MV-4-11 (cell line): ENCODE data around the gene SRGAP3.
"Not testable (repeated sequence)": the region's sequence is repeated elsewhere in the genome, so short reads cannot be mapped to it uniquely, and the experiment has no call there.

Experiments used
- DNase-seq: peaks from one replicate; lab custom pipeline; 2025; lab: John Stamatoyannopoulos, UW

The SRGAP3 gene

GRCh38 chr3:9249273-9250192 lies at the start of gene SRGAP3:
Gene SRGAP3 (minus strand): TSS chr3:9249646. CDS start chr3:9248951, 695 bp downstream.
- peak; percentile 97 for DNase-seq

DNA sequence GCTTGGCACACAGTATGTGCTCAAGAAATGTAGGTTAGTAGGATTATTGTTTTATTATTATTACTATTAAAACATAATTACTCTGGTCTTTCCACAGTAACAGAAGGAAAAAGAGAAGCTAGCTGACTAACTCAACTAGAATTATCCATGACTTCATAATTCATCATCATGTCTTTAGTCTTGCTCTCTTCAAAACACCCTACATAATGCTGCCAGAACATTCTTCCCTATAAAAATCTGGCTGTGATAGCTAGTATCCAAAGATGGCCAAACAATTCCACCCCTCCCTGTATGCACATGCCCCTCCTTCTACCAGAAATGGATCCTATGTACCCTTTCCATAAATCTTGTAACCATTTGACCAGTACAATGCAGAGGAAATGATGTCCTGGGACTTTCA lies 48.8 kb upstream of the SRGAP3 start:
- no peak for DNase-seq

- DNase-seq, result no peak
Observed at GRCh38 chr3:9296241-9296640, 46.8 kb upstream of the SRGAP3 start.

- DNase-seq, result peak; percentile 26
Observed at GRCh38 chr3:9295007-9295406, 45.6 kb upstream of the SRGAP3 start.

DNA sequence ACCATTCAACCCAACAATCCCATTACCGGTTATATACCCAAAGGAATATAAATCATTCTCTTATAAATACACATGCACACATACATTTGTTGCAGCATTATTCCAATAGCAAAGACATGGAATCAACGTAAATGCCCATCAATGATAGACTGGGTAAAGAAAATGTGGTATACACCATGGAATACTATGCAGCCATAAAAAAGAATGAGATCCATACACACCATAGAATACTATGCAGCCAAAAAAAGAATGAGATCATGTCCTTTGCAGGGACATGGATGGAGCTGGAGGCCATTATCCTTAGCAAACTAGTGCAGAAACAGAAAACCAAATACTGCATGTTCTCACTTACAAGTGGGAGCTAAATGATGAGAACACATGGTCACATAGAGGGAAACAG lies 44.5 kb upstream of the SRGAP3 start:
- DNase-seq, result not testable (repeated sequence)

GRCh38 chr3:9293076-9293475 lies 43.6 kb upstream of the SRGAP3 start:
- no peak for DNase-seq

DNA sequence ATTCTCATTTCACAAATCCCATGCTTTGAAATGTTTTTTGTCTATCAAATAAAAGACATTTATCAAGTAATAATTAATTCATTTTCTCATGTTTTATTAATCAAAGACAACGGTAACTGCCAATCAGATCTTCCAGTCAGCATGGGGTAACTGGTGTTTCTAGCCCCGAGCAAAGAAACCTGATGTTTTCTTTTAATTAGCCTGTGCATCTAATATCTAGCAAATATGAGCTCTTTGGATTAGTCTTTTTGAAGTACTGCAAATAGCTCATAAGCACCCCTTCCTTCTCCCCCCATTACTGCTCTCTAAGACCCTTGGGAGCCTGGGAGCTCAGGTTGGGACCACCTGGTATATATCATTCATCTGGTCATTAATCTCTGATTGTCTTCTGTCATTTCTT lies 43.1 kb upstream of the SRGAP3 start:
- DNase-seq, result no peak

GRCh38 chr3:9291821-9292410 lies 42.5 kb upstream of the SRGAP3 start:
- no peak for DNase-seq

GRCh38 chr3:9290566-9290965 lies 41.1 kb upstream of the SRGAP3 start:
- no peak for DNase-seq

- not testable (repeated sequence) for DNase-seq
Observed at GRCh38 chr3:9281533-9281932, 32.1 kb upstream of the SRGAP3 start.

- DNase-seq, result no peak
Observed at GRCh38 chr3:9280451-9281219, 31.2 kb upstream of the SRGAP3 start.

GRCh38 chr3:9279966-9280365 lies 30.5 kb upstream of the SRGAP3 start:
- peak; percentile 54 for DNase-seq

DNA sequence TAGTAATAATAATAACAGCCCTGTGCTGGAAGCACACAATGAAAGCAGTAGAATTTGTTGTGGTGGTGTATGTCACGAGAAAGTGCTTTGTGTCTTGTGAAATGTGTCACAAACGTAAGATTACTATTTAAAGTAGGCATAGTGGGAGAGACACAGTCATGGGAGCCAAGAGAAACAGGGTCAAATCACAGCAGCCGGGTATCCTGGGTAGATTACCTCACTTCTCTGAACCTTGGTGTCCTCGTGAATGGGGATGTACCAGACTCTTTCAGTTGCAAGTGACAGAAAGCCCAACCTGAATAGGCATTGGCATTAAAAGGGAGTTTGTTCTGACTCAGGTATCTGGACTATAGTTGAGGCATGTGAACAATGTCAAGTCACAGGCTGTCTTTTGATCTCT lies 29.1 kb upstream of the SRGAP3 start:
- DNase-seq, result no peak

DNA sequence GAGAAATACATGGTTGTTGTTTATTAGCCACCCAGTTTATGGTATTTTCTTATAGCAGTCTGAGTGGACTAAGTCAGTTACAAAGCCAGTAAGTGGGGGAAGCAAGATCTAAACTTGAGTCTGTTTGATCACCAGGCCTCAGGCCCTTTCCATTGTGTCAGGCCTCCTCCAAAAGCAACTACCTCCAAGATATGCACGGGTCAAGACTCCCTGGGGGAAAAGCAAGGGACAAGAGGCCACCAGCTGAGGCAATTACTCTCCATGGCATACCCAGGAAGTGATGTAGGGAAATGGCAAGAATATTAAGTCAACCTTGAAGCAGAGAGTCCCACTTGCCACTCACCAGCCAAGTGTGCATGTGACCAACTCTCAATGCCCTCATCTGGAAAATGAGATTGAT lies 28.6 kb upstream of the SRGAP3 start:
- no peak for DNase-seq

DNA sequence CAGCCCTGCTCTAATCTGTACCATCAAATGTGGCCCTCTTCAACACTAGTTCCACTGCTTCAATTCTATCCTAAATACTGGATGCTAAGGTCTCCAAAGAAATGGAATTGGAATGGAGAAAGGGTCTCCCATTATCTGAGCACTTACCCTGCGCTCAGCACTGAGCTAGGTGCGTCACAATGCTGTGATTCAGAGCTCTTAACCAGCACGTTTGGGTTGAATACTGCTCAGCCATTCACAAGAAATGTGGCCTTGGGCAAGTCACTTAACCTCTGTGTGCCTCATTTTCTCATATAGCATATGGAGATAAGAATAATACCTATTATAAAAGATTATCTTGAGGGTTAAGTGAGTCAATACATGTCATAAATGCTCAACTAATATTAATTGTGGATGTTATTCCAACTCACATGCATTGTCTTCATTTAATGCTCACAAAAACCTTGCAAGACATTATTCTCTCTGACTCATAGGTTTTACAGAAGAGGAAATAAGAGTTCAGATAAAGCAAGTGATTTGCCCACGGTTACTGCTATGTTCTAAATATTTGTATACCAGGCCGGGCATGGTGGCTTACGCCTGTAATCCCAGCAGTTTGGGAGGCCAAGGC lies 27.4 kb upstream of the SRGAP3 start:
- peak; percentile 7 for DNase-seq

DNA sequence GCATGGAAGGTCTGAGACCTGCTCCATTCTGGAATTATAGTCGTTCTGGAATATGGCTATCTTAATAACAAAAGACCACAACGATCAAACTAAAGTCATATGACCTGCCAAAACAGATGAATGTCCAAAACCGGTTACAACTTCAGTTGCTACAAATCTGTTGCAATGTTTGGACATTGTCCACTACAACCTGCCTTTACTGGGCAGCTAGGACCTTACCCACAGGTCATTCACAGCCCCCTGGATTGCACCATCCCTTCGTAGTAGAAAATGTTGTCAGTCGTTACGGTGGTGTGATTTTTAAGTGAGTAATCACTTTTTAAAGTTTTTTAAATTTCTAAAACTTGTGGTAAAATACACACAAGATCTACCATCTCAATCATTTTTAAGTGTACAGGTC lies 22.5 kb upstream of the SRGAP3 start:
- no peak for DNase-seq

DNA sequence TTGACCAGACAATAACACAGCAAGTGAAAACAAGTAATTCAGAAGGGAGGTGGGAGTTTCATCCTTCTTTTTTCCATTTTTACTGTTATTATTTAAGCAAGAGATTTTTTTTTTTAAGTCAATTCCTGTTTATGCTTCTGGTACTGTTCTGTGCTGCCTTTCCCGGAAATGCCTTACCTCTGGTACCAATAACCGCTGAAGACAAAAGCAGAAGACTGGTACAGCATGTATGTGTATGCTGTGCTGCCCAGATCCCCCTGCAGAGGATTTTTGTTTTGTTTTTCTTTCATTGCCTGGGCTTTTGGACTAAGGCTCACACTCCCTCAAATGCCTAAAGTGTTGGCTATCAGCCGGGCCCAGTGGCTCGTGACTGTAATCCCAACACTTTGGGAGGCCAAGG lies 21.3 kb upstream of the SRGAP3 start:
- DNase-seq, result no peak

DNA sequence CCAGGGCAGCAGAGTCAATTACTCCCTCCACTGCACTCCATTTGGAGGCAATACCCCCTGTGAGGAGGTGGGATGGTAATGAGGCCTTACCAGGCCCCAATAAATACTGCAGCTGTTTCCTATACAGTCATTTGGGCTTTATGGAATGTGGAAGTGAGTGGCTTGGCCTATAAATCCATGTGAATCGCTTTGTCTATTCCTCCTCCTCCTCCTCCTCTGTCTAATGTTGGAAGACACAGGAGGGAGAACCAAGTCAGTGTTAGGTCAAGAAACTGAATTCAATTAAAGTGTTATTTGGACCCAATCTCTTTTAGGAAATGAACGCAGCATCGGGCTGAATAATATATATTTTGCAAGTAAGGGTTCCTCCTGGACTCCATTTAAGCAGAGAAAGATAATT lies 17.3 kb upstream of the SRGAP3 start:
- no peak for DNase-seq

- no peak for DNase-seq
Observed at GRCh38 chr3:9260305-9260704, 10.9 kb upstream of the SRGAP3 start.

GRCh38 chr3:9257092-9257491 lies 7.6 kb upstream of the SRGAP3 start:
- DNase-seq, result no peak

- no peak for DNase-seq
Observed at GRCh38 chr3:9255976-9256375, 6.5 kb upstream of the SRGAP3 start.

- no peak for DNase-seq
Observed at GRCh38 chr3:9254764-9255163, 5.3 kb upstream of the SRGAP3 start.
